Liver (tissue), 9 donors: ENCODE measurements around the gene TRPV4. TPM values are rescaled to one million over a fixed set of nuclear protein-coding genes. Genes with fewer than 3 reads are reported as not detected.

Source experiments
- DNase-seq: peaks from one replicate; pipeline ENCODE4 v3.0.0-alpha.2; 2017; ENCODE audit warnings: low spot score
- H3K27ac ChIP-seq, 2 donors: one replicate each; pipeline ENCODE4 v1.7.0; 2013; ENCODE audit warnings: inconsistent platforms in 2 of 2, low read length in 2 of 2, control low read depth in 1 of 2, low read depth in 1 of 2, mild to moderate bottlenecking in 1 of 2
- H3K27me3 ChIP-seq, 4 donors: one replicate each; pipeline versions ENCODE4 v1.6.1 to v1.7.0; 2013; ENCODE audit warnings: low read length in 3 of 4, inconsistent platforms in 1 of 4, mild to moderate bottlenecking in 1 of 4, moderate library complexity in 1 of 4; ENCODE audit not compliant: control insufficient read depth in 4 of 4, insufficient read depth in 4 of 4
- H3K36me3 ChIP-seq, 4 donors: one replicate each; pipeline versions ENCODE4 v1.6.1 to v1.7.0; 2013; ENCODE audit warnings: low read length in 3 of 4, mild to moderate bottlenecking in 3 of 4, low read depth in 1 of 4, moderate library complexity in 1 of 4; ENCODE audit not compliant: control insufficient read depth in 4 of 4, insufficient read depth in 3 of 4
- H3K4me1 ChIP-seq, 4 donors: one replicate each; pipeline versions ENCODE4 v1.6.1 to v1.7.0; 2013; ENCODE audit warnings: low read length in 3 of 4, mild to moderate bottlenecking in 3 of 4, moderate library complexity in 1 of 4; ENCODE audit not compliant: control insufficient read depth in 4 of 4, insufficient read depth in 4 of 4
- H3K4me3 ChIP-seq, 3 donors: one replicate each; pipeline versions ENCODE4 v1.6.1 to v1.7.0; 2013; ENCODE audit warnings: low read length in 3 of 3, control low read depth in 1 of 3, low read depth in 1 of 3, mild to moderate bottlenecking in 1 of 3
- H3K9ac ChIP-seq, 2 donors: one replicate each; pipeline ENCODE4 v1.7.0; 2013; ENCODE audit warnings: low read length in 2 of 2, mild to moderate bottlenecking in 2 of 2, moderate library complexity in 2 of 2, control low read depth in 1 of 2, low read depth in 1 of 2
- H3K9me3 ChIP-seq, 4 donors: one replicate each; pipeline versions ENCODE4 v1.6.1 to v1.7.0; 2013; ENCODE audit warnings: low read length in 3 of 4; ENCODE audit not compliant: control insufficient read depth in 4 of 4
- EGR1 ChIP-seq, 2 donors: IDR thresholded peaks; 2 replicates each; pipeline ENCODE4 v1.6.1; 2016 to 2018; ENCODE audit warnings: antibody characterized with exemption in 2 of 2, low read depth in 2 of 2
- FOXA1 ChIP-seq: IDR thresholded peaks from 2 replicates; pipeline ENCODE4 v1.6.1; 2016; ENCODE audit warnings: antibody characterized with exemption
- GABPA ChIP-seq, 2 donors: IDR thresholded peaks in 1 of 2; conservative IDR thresholded peaks in 1 of 2; 2 replicates each; pipeline ENCODE4 v1.6.1; 2016; ENCODE audit warnings: antibody characterized with exemption in 2 of 2, mild to moderate bottlenecking in 1 of 2, moderate library complexity in 1 of 2
- HNF4A ChIP-seq, 2 donors: conservative IDR thresholded peaks; 2 replicates each; pipeline ENCODE4 v1.6.1; 2016; ENCODE audit warnings: antibody characterized with exemption in 2 of 2, mild to moderate bottlenecking in 2 of 2
- HNF4G ChIP-seq: IDR thresholded peaks from 2 replicates; pipeline ENCODE4 v1.6.1; 2016; ENCODE audit warnings: antibody characterized with exemption
- JUND ChIP-seq, 2 donors: IDR thresholded peaks; 2 replicates each; pipeline ENCODE4 v1.6.1; 2016; ENCODE audit warnings: antibody characterized with exemption in 2 of 2
- MAX ChIP-seq: IDR thresholded peaks from 2 replicates; pipeline ENCODE4 v1.6.1; 2016; ENCODE audit warnings: antibody characterized with exemption
- NR2F2 ChIP-seq: IDR thresholded peaks from 2 replicates; pipeline ENCODE4 v1.6.1; 2016; ENCODE audit warnings: antibody characterized with exemption
- RAD21 ChIP-seq, 2 donors: IDR thresholded peaks; 2 replicates each; pipeline ENCODE4 v1.6.1; 2016; ENCODE audit warnings: antibody characterized with exemption in 2 of 2, mild to moderate bottlenecking in 2 of 2
- RXRA ChIP-seq, 2 donors: IDR thresholded peaks; 2 replicates each; pipeline ENCODE4 v1.6.1; 2017 to 2018; ENCODE audit warnings: antibody characterized with exemption in 2 of 2, mild to moderate bottlenecking in 1 of 2
- SP1 ChIP-seq: IDR thresholded peaks from 2 replicates; pipeline ENCODE4 v1.6.1; 2018; ENCODE audit warnings: antibody characterized with exemption, mild to moderate bottlenecking
- TAF1 ChIP-seq: conservative IDR thresholded peaks from 2 replicates; pipeline ENCODE4 v1.6.1; 2016; ENCODE audit warnings: antibody characterized with exemption, mild to moderate bottlenecking
- YY1 ChIP-seq: IDR thresholded peaks from 2 replicates; pipeline ENCODE4 v1.6.1; 2016; ENCODE audit warnings: antibody characterized with exemption, mild to moderate bottlenecking
- WGBS: extraction: QIAGEN DNeasy Blood & Tissue Kit; methylation state at CpG from one replicate; pipeline ENCODE4 v1.1.7; 2013; 5-methylcytosine and 5-hydroxymethylcytosine counted together
- polyA plus RNA-seq, 2 donors: library from polyadenylated mRNA; stranded (reverse) in 1 of 2; unstranded in 1 of 2; fragments of 200-250 nt in 1 of 2; fragments of >200 nt in 1 of 2; fragmentation: Nextera tagmentation in 1 of 2; extraction: Ambion mirVana in 1 of 2; gene quantifications; one replicate each; pipeline versions ENCODE4 v1.2.1 to v1.2.3, GENCODE V29; 2013 to 2015
- total RNA-seq, 2 donors: library from RNA; depleted of rRNA; stranded (reverse); fragments of >200 nt; gene quantifications; one replicate each; pipeline ENCODE4 v1.2.3, GENCODE V29; 2014
- TF ChIP-seq, protein P1 (sequence below): IDR thresholded peaks from 2 replicates; pipeline ENCODE4 v1.6.1; 2016; ENCODE audit warnings: antibody characterized with exemption
- TF ChIP-seq, protein P2 (sequence below): IDR thresholded peaks from 2 replicates; pipeline ENCODE4 v1.6.1; 2016; ENCODE audit warnings: antibody characterized with exemption, mild to moderate bottlenecking
- TF ChIP-seq, protein P3 (sequence below): IDR thresholded peaks from 2 replicates; pipeline ENCODE4 v1.6.1; 2016; ENCODE audit warnings: antibody characterized with exemption
- donor health status: healthy.
- donor health status: healthy.
- donor health status: healthy.
- donor health status: healthy.
- donor health status: healthy.

TRPV4 gene
- total and polyA plus RNA-seq, 4 donors, result 1.3 to 9.6 (median 3.9) TPM

DNA sequence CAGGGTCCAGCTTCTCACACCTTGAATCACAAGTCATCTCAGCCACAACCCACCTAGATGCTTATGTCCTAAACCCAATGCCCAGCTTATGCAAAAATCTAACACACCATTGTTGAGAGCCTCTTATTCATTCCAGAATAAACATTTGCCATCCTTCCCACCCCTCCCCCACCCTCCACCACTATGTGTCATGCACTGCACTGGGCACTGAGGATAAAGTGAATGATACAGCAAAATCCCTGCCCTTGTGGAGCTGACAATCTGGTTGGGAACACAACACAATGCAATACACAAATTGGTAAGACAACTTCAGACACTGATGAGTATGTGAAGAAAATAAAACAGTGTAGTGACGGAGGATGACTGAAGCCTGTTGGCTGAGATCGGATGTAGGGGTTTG is 48.6 kb upstream of the TRPV4 start:
- Histone ChIP-seq H3K27ac (no peak overlapping the region), H3K9ac (no peak overlapping the region), H3K4me1 (peaks cover 6 to 19% (median 15%) of the 10 kb centered on the region in 4 donors), H3K9me3 (no peaks in the 10 kb centered on the region), H3K27me3 (no peaks in the 10 kb centered on the region), H3K4me3 (no peak overlapping the region), H3K36me3 (no peaks in the 10 kb centered on the region)
- no peak for DNase-seq
- WGBS, result 95% methylated on average over 2 of the region's 2 CpGs
- TF ChIP-seq GABPA (IDR thresholded peaks at IDR 0.05 in 1 of 2, conservative IDR thresholded peaks at IDR 0.05 in 1 of 2) (no peak), YY1 (no peak), JUND (IDR thresholded peaks at IDR 0.05) (no peak), HNF4A (conservative IDR thresholded peaks at IDR 0.05) (no peak), NR2F2 (no peak), FOXA1 (no peak), RAD21 (IDR thresholded peaks at IDR 0.05) (no peak), RXRA (IDR thresholded peaks at IDR 0.05) (no peak), EGR1 (IDR thresholded peaks at IDR 0.05; ENCODE audit: low read depth in 2 of 2) (no peak), MAX (no peak), HNF4G (no peak)
- TF ChIP-seq, protein P1, sequence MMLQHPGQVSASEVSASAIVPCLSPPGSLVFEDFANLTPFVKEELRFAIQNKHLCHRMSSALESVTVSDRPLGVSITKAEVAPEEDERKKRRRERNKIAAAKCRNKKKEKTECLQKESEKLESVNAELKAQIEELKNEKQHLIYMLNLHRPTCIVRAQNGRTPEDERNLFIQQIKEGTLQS, result no peak

DNA sequence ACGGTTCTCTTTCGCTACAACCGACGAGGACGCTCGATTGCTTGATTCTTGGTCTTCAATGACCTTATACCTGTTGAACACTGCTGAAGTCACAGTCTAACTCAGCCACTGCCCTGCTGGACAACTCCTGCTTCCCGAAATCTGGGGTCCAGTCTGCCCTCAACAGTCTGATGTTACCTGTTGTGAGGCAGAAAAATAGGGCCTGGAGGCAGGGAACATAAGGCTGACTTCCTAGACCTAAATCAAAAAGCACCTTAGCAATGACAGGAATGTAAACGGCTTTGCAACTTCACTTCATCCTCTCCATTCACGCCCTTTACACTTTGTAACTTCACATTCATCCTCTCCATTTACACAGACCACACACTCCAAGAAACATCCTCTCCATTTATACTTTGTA is 47.7 kb upstream of the TRPV4 start:
- 10% methylated on average over 9 of the region's 9 CpGs for WGBS
- no peak overlapping the region for H3K27ac ChIP-seq
- no peak for DNase-seq

More for the DNA sequence above, 47.7 kb upstream of the TRPV4 start:
- Histone ChIP-seq H3K4me3 (peak overlapping the region in 2 of 3 donors; percentile 63 to 84), H3K36me3 (no peaks in the 10 kb centered on the region), H3K27me3 (no peaks in the 10 kb centered on the region), H3K4me1 (peaks cover 6 to 19% (median 15%) of the 10 kb centered on the region in 4 donors), H3K9me3 (no peaks in the 10 kb centered on the region), H3K9ac (peak overlapping the region in 1 of 2 donors; percentile 42)
- TF ChIP-seq, protein P1, result no peak
- TF ChIP-seq EGR1 (IDR thresholded peaks at IDR 0.05; ENCODE audit: low read depth in 2 of 2) (no peak), HNF4G (no peak), RAD21 (IDR thresholded peaks at IDR 0.05) (no peak), FOXA1 (no peak), YY1 (no peak), TAF1 (no peak), SP1 (no peak)
- TF ChIP-seq, protein P2, sequence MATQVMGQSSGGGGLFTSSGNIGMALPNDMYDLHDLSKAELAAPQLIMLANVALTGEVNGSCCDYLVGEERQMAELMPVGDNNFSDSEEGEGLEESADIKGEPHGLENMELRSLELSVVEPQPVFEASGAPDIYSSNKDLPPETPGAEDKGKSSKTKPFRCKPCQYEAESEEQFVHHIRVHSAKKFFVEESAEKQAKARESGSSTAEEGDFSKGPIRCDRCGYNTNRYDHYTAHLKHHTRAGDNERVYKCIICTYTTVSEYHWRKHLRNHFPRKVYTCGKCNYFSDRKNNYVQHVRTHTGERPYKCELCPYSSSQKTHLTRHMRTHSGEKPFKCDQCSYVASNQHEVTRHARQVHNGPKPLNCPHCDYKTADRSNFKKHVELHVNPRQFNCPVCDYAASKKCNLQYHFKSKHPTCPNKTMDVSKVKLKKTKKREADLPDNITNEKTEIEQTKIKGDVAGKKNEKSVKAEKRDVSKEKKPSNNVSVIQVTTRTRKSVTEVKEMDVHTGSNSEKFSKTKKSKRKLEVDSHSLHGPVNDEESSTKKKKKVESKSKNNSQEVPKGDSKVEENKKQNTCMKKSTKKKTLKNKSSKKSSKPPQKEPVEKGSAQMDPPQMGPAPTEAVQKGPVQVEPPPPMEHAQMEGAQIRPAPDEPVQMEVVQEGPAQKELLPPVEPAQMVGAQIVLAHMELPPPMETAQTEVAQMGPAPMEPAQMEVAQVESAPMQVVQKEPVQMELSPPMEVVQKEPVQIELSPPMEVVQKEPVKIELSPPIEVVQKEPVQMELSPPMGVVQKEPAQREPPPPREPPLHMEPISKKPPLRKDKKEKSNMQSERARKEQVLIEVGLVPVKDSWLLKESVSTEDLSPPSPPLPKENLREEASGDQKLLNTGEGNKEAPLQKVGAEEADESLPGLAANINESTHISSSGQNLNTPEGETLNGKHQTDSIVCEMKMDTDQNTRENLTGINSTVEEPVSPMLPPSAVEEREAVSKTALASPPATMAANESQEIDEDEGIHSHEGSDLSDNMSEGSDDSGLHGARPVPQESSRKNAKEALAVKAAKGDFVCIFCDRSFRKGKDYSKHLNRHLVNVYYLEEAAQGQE, result no peak
- TF ChIP-seq, protein P3, sequence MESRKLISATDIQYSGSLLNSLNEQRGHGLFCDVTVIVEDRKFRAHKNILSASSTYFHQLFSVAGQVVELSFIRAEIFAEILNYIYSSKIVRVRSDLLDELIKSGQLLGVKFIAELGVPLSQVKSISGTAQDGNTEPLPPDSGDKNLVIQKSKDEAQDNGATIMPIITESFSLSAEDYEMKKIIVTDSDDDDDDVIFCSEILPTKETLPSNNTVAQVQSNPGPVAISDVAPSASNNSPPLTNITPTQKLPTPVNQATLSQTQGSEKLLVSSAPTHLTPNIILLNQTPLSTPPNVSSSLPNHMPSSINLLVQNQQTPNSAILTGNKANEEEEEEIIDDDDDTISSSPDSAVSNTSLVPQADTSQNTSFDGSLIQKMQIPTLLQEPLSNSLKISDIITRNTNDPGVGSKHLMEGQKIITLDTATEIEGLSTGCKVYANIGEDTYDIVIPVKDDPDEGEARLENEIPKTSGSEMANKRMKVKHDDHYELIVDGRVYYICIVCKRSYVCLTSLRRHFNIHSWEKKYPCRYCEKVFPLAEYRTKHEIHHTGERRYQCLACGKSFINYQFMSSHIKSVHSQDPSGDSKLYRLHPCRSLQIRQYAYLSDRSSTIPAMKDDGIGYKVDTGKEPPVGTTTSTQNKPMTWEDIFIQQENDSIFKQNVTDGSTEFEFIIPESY, result no peak
